ENCODE measurements around the gene ARHGAP26. TPM values are rescaled to one million over a fixed set of nuclear protein-coding genes. Genes with fewer than 3 reads are reported as not detected.

Gene ARHGAP26
- total RNA-seq, 1 donor from 2014 or later, result 14.1 TPM

DNA sequence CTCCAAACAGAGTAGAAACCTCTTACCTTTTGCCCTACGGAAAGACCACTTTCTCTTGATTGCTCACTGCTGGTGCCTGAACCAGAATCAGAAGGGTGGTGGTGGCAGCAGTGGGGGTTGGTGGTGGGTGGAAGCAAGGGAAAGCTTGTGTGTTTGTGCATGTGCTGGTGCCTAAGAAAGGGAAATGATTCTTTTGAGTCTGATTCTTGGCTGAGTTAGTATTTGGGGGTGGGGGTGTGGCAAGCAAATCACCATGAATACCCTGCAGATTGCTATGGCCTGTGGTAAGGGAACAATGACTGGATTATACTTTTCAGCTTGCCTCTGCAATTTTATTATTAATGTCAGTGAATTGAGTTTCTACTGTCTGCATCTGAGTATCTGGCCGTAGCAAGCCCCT is 106.6 kb downstream of the ARHGAP26 start:
- no peaks in the 10 kb centered on the region for H3K9me3 Mint-ChIP-seq (ENCODE audit: unreplicated experiment)
- peaks cover 55% of the 10 kb centered on the region for H3K4me1 Mint-ChIP-seq (ENCODE audit: unreplicated experiment)
- H3K27ac Mint-ChIP-seq (ENCODE audit: unreplicated experiment), result no peak overlapping the region
- no peaks in the 10 kb centered on the region for H3K36me3 Mint-ChIP-seq (ENCODE audit: unreplicated experiment)
- TF ChIP-seq, protein P1, sequence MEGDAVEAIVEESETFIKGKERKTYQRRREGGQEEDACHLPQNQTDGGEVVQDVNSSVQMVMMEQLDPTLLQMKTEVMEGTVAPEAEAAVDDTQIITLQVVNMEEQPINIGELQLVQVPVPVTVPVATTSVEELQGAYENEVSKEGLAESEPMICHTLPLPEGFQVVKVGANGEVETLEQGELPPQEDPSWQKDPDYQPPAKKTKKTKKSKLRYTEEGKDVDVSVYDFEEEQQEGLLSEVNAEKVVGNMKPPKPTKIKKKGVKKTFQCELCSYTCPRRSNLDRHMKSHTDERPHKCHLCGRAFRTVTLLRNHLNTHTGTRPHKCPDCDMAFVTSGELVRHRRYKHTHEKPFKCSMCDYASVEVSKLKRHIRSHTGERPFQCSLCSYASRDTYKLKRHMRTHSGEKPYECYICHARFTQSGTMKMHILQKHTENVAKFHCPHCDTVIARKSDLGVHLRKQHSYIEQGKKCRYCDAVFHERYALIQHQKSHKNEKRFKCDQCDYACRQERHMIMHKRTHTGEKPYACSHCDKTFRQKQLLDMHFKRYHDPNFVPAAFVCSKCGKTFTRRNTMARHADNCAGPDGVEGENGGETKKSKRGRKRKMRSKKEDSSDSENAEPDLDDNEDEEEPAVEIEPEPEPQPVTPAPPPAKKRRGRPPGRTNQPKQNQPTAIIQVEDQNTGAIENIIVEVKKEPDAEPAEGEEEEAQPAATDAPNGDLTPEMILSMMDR (IDR thresholded peaks at IDR 0.05), result no peak
- DNase-seq (ENCODE audit: extremely low spot score, unreplicated experiment), result no peak
- H3K4me3 Mint-ChIP-seq (ENCODE audit: unreplicated experiment), result no peak overlapping the region
- no peaks in the 10 kb centered on the region for H3K27me3 Mint-ChIP-seq (ENCODE audit: unreplicated experiment)

- H3K4me1 Mint-ChIP-seq (ENCODE audit: unreplicated experiment), result peaks cover 46% of the 10 kb centered on the region
- no peak for DNase-seq (ENCODE audit: extremely low spot score, unreplicated experiment)
- no peaks in the 10 kb centered on the region for H3K9me3 Mint-ChIP-seq (ENCODE audit: unreplicated experiment)
- no peaks in the 10 kb centered on the region for H3K36me3 Mint-ChIP-seq (ENCODE audit: unreplicated experiment)
- no peaks in the 10 kb centered on the region for H3K27me3 Mint-ChIP-seq (ENCODE audit: unreplicated experiment)
- no peak overlapping the region for H3K27ac Mint-ChIP-seq (ENCODE audit: unreplicated experiment)
- no peak overlapping the region for H3K4me3 Mint-ChIP-seq (ENCODE audit: unreplicated experiment)
- TF ChIP-seq, protein P1 (IDR thresholded peaks at IDR 0.05), result no peak
Observed at GRCh38 chr5:142878111-142878510, 107.9 kb downstream of the ARHGAP26 start.

DNA sequence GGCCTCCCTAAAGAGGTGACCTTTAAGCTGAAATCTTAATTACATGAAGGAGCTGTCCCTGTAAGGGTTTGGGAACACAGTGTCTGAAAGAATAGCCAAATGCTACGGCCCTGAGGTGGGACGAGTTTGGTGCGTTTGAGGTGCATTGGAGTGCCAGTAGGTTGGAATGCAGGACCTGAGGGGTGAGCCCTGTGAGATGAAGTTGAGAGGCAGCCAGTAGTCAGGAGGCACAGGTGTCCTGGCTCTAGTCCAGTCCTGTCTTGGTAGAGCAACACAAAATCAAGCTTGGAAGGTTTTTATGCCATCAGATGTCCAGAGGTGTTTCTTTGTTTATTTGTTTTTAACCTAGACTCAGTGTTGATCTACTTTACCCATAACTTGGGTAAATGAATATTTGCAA is 108.5 kb downstream of the ARHGAP26 start:
- Mint-ChIP-seq H3K4me1 (ENCODE audit: unreplicated experiment) (peaks cover 41% of the 10 kb centered on the region), H3K27ac (ENCODE audit: unreplicated experiment) (no peak overlapping the region), H3K36me3 (ENCODE audit: unreplicated experiment) (no peaks in the 10 kb centered on the region), H3K4me3 (ENCODE audit: unreplicated experiment) (no peak overlapping the region), H3K9me3 (ENCODE audit: unreplicated experiment) (no peaks in the 10 kb centered on the region), H3K27me3 (ENCODE audit: unreplicated experiment) (no peaks in the 10 kb centered on the region)
- TF ChIP-seq, protein P1 (IDR thresholded peaks at IDR 0.05), result no peak
- DNase-seq (ENCODE audit: extremely low spot score, unreplicated experiment), result no peak

- Mint-ChIP-seq H3K36me3 (ENCODE audit: unreplicated experiment) (no peaks in the 10 kb centered on the region), H3K9me3 (ENCODE audit: unreplicated experiment) (no peaks in the 10 kb centered on the region), H3K27me3 (ENCODE audit: unreplicated experiment) (no peaks in the 10 kb centered on the region), H3K27ac (ENCODE audit: unreplicated experiment) (no peak overlapping the region), H3K4me3 (ENCODE audit: unreplicated experiment) (no peak overlapping the region), H3K4me1 (ENCODE audit: unreplicated experiment) (peaks cover 16% of the 10 kb centered on the region)
- no peak for DNase-seq (ENCODE audit: extremely low spot score, unreplicated experiment)
- TF ChIP-seq, protein P1 (IDR thresholded peaks at IDR 0.05), result no peak
Observed at GRCh38 chr5:142881076-142881783, 111.1 kb downstream of the ARHGAP26 start.

DNA sequence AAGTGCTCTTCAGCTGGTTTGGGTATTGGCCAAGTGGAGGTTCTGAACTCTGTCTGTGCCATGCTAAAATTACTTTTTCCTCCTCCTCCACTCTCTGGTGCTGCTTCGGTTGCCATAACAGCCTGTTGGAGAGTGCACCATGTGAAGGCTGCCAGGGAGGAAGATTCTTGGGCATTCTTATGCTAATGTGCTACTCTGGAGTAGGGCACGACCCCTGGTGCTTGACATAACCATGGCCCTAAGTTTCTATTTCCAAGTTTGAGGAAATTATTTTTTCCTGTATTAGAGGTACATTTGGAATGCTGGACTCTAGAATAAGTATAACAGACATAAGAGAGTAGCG is 111.6 kb downstream of the ARHGAP26 start:
- Mint-ChIP-seq H3K9me3 (ENCODE audit: unreplicated experiment) (no peaks in the 10 kb centered on the region), H3K27me3 (ENCODE audit: unreplicated experiment) (no peaks in the 10 kb centered on the region), H3K27ac (ENCODE audit: unreplicated experiment) (no peak overlapping the region), H3K4me3 (ENCODE audit: unreplicated experiment) (no peak overlapping the region), H3K4me1 (ENCODE audit: unreplicated experiment) (peaks cover 16% of the 10 kb centered on the region), H3K36me3 (ENCODE audit: unreplicated experiment) (no peaks in the 10 kb centered on the region)
- no peak for DNase-seq (ENCODE audit: extremely low spot score, unreplicated experiment)
- TF ChIP-seq, protein P1 (IDR thresholded peaks at IDR 0.05), result no peak

Data from osteocyte (in vitro differentiated cells).